Fibroblast of gingiva (primary cell): Measurements from ENCODE around the gene MED15.
"Not testable (repeated sequence)": the region's sequence is repeated elsewhere in the genome, so short reads cannot be mapped to it uniquely, and the experiment has no call there.

Experiments
- DNase-seq: peaks from one replicate; pipeline ENCODE4 v3.0.0-alpha.2; 2011; ENCODE audit warnings: low read depth

MED15 gene

GRCh38 chr22:20602609-20603164 is 95.3 kb downstream of the MED15 start:
- no peak for DNase-seq

GRCh38 chr22:20604092-20604747 is 96.8 kb downstream of the MED15 start:
- DNase-seq: no peak

GRCh38 chr22:20604776-20605221 is 97.4 kb downstream of the MED15 start:
- DNase-seq: no peak

GRCh38 chr22:20605328-20605727 is 97.9 kb downstream of the MED15 start:
- no peak for DNase-seq

GRCh38 chr22:20606041-20606783 is 98.8 kb downstream of the MED15 start:
- peak; percentile 33 for DNase-seq

- DNase-seq: no peak
These were observed 99.3 kb downstream of the MED15 start for GRCh38 chr22:20606784-20607128.

GRCh38 chr22:20607157-20607907 is 99.9 kb downstream of the MED15 start:
- no peak for DNase-seq

- no peak for DNase-seq
These were observed 102.9 kb downstream of the MED15 start for GRCh38 chr22:20610243-20610686.

GRCh38 chr22:20610757-20611156 is 103.3 kb downstream of the MED15 start:
- no peak for DNase-seq

GRCh38 chr22:20611418-20611817 is 104.0 kb downstream of the MED15 start:
- no peak for DNase-seq

- no peak for DNase-seq
These were observed 105.9 kb downstream of the MED15 start for GRCh38 chr22:20613301-20613700.

GRCh38 chr22:20615021-20615420 is 107.6 kb downstream of the MED15 start:
- no peak for DNase-seq

- no peak for DNase-seq
These were observed 108.4 kb downstream of the MED15 start for GRCh38 chr22:20615533-20616450.

GRCh38 chr22:20616451-20617043 is 109.1 kb downstream of the MED15 start:
- DNase-seq: no peak

GRCh38 chr22:20618488-20618887 is 111.1 kb downstream of the MED15 start:
- no peak for DNase-seq

- no peak for DNase-seq
These were observed 111.9 kb downstream of the MED15 start for GRCh38 chr22:20619045-20619892.

GRCh38 chr22:20619893-20620194 is 112.4 kb downstream of the MED15 start:
- not testable (repeated sequence) for DNase-seq

GRCh38 chr22:20621162-20621561 is 113.8 kb downstream of the MED15 start:
- no peak for DNase-seq

- no peak for DNase-seq
These were observed 115.4 kb downstream of the MED15 start for GRCh38 chr22:20622650-20623339.

- DNase-seq: no peak
These were observed 116.8 kb downstream of the MED15 start for GRCh38 chr22:20624161-20624616.
